ENCODE measurements around the gene CUL4A.
"Not testable (repeated sequence)": the region's sequence is repeated elsewhere in the genome, so short reads cannot be mapped to it uniquely, and the experiment has no call there.

The CUL4A gene

DNA sequence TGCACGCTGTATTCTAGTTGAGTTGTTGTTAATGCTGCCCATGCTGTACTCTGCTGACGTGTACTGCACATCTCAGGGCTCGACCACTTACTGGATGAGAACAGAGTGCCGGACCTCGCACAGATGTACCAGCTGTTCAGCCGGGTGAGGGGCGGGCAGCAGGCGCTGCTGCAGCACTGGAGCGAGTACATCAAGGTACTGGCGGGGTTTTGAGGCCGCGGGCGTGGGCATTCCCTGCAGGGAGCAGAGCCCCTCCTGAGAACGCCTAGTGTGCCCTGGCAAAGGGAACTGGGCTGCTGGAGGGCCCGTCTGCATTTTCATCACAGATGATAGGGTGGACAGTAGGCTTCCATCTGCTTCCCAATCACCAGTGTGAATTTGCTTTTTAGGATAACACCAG, 29.9 kb downstream of the CUL4A start:
- TF ChIP-seq ARNTL (CRISPR knock-in tag; IDR thresholded peaks at IDR 0.05; ENCODE audit: borderline replicate concordance, low read depth), result no peak
- TF ChIP-seq, protein P1, sequence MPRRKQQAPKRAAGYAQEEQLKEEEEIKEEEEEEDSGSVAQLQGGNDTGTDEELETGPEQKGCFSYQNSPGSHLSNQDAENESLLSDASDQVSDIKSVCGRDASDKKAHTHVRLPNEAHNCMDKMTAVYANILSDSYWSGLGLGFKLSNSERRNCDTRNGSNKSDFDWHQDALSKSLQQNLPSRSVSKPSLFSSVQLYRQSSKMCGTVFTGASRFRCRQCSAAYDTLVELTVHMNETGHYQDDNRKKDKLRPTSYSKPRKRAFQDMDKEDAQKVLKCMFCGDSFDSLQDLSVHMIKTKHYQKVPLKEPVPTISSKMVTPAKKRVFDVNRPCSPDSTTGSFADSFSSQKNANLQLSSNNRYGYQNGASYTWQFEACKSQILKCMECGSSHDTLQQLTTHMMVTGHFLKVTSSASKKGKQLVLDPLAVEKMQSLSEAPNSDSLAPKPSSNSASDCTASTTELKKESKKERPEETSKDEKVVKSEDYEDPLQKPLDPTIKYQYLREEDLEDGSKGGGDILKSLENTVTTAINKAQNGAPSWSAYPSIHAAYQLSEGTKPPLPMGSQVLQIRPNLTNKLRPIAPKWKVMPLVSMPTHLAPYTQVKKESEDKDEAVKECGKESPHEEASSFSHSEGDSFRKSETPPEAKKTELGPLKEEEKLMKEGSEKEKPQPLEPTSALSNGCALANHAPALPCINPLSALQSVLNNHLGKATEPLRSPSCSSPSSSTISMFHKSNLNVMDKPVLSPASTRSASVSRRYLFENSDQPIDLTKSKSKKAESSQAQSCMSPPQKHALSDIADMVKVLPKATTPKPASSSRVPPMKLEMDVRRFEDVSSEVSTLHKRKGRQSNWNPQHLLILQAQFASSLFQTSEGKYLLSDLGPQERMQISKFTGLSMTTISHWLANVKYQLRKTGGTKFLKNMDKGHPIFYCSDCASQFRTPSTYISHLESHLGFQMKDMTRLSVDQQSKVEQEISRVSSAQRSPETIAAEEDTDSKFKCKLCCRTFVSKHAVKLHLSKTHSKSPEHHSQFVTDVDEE (CRISPR knock-in tag; IDR thresholded peaks at IDR 0.05), result no peak
- TF ChIP-seq, protein P2, sequence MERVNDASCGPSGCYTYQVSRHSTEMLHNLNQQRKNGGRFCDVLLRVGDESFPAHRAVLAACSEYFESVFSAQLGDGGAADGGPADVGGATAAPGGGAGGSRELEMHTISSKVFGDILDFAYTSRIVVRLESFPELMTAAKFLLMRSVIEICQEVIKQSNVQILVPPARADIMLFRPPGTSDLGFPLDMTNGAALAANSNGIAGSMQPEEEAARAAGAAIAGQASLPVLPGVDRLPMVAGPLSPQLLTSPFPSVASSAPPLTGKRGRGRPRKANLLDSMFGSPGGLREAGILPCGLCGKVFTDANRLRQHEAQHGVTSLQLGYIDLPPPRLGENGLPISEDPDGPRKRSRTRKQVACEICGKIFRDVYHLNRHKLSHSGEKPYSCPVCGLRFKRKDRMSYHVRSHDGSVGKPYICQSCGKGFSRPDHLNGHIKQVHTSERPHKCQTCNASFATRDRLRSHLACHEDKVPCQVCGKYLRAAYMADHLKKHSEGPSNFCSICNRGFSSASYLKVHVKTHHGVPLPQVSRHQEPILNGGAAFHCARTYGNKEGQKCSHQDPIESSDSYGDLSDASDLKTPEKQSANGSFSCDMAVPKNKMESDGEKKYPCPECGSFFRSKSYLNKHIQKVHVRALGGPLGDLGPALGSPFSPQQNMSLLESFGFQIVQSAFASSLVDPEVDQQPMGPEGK (CRISPR knock-in tag; IDR thresholded peaks at IDR 0.05; ENCODE audit: borderline replicate concordance), result no peak
- TF ChIP-seq TOX (CRISPR knock-in tag; IDR thresholded peaks at IDR 0.05; ENCODE audit: borderline replicate concordance), result no peak
- no peak for TF ChIP-seq CSDC2 (CRISPR knock-in tag; IDR thresholded peaks at IDR 0.05)
- TF ChIP-seq ZC3H10 (CRISPR knock-in tag; IDR thresholded peaks at IDR 0.05), result no peak
- no peak for TF ChIP-seq TCF4 (CRISPR knock-in tag; IDR thresholded peaks at IDR 0.05; ENCODE audit: borderline replicate concordance)
- TF ChIP-seq ZNF70 (CRISPR knock-in tag; IDR thresholded peaks at IDR 0.05), result no peak
- no peak for TF ChIP-seq ESRRG (CRISPR knock-in tag; IDR thresholded peaks at IDR 0.05)
- TF ChIP-seq ZFP3 (CRISPR knock-in tag; IDR thresholded peaks at IDR 0.05), result no peak
- no peak for TF ChIP-seq SNAI2 (CRISPR knock-in tag; IDR thresholded peaks at IDR 0.05)
- TF ChIP-seq ZFP30 (CRISPR knock-in tag; IDR thresholded peaks at IDR 0.05), result no peak
- no peak for TF ChIP-seq ZNF565 (CRISPR knock-in tag; conservative IDR thresholded peaks at IDR 0.05; ENCODE audit: low read depth)
- TF ChIP-seq, protein P3, sequence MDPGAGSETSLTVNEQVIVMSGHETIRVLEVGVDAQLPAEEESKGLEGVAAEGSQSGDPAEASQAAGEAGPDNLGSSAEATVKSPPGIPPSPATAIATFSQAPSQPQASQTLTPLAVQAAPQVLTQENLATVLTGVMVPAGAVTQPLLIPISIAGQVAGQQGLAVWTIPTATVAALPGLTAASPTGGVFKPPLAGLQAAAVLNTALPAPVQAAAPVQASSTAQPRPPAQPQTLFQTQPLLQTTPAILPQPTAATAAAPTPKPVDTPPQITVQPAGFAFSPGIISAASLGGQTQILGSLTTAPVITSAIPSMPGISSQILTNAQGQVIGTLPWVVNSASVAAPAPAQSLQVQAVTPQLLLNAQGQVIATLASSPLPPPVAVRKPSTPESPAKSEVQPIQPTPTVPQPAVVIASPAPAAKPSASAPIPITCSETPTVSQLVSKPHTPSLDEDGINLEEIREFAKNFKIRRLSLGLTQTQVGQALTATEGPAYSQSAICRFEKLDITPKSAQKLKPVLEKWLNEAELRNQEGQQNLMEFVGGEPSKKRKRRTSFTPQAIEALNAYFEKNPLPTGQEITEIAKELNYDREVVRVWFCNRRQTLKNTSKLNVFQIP (CRISPR knock-in tag; IDR thresholded peaks at IDR 0.05; ENCODE audit: borderline replicate concordance, low read depth), result no peak
- TF ChIP-seq ZNF8 (CRISPR knock-in tag; IDR thresholded peaks at IDR 0.05), result no peak
- TF ChIP-seq RARB (CRISPR knock-in tag; IDR thresholded peaks at IDR 0.05), result no peak
- no peak for TF ChIP-seq GLIS3 (CRISPR knock-in tag; IDR thresholded peaks at IDR 0.05)
- TF ChIP-seq BACH2 (CRISPR knock-in tag; IDR thresholded peaks at IDR 0.05; ENCODE audit: borderline replicate concordance), result no peak
- no peak for TF ChIP-seq CSRNP3 (CRISPR knock-in tag; IDR thresholded peaks at IDR 0.05)
- TF ChIP-seq PPARA (CRISPR knock-in tag; IDR thresholded peaks at IDR 0.05; ENCODE audit: borderline replicate concordance), result no peak
- no peak for ATAC-seq

DNA sequence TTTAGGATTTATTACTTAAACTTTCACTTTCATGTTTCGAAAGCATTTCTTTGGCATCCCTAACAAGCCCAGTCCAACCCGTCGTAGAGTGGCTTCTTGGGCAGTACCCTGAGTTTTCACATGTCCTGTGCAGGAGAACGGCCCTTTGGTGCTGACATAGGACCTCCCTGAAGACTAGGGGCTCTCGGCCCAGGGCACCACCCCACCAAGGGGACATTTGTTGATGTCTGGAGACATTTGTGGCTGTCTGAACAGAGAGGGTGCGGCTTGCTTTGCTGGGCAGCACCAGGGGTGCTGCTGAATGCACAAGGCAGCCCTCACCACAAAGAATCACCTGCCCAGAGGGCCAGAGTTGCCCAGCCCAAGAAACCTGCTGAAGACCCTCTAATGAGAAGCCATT, 30.6 kb downstream of the CUL4A start:
- TF ChIP-seq ZFP30 (CRISPR knock-in tag; IDR thresholded peaks at IDR 0.05) (no peak), ZNF565 (CRISPR knock-in tag; conservative IDR thresholded peaks at IDR 0.05; ENCODE audit: low read depth) (no peak), OSR1 (CRISPR knock-in tag; IDR thresholded peaks at IDR 0.05) (no peak), ESRRG (CRISPR knock-in tag; IDR thresholded peaks at IDR 0.05) (no peak), TCF4 (CRISPR knock-in tag; IDR thresholded peaks at IDR 0.05; ENCODE audit: borderline replicate concordance) (no peak), ZNF70 (CRISPR knock-in tag; IDR thresholded peaks at IDR 0.05) (no peak), RARB (CRISPR knock-in tag; IDR thresholded peaks at IDR 0.05) (no peak), PPARA (CRISPR knock-in tag; IDR thresholded peaks at IDR 0.05; ENCODE audit: borderline replicate concordance) (no peak), ZC3H10 (CRISPR knock-in tag; IDR thresholded peaks at IDR 0.05) (no peak), ZNF8 (CRISPR knock-in tag; IDR thresholded peaks at IDR 0.05) (no peak), ARNTL (CRISPR knock-in tag; IDR thresholded peaks at IDR 0.05; ENCODE audit: borderline replicate concordance, low read depth) (no peak)
- TF ChIP-seq, protein P2 (CRISPR knock-in tag; IDR thresholded peaks at IDR 0.05; ENCODE audit: borderline replicate concordance), result no peak
- ATAC-seq, result no peak

DNA sequence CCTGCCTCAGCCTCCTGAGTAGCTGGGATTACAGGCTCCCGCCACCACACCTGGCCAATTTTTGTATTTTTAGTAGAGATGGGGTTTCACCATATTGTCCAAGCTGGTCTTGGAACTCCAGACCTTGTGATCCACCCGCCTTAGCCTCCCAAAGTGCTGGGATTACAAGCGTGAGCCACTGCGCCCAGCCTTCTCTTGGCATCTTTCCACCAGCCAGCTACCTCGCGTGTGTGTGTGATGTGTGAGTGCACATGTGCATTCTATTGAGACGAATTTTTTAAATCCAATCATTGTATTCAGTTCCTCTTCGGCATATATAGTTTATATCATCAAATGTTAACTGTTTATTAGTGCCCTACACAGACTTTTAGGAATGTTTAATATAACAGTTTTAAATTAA, 32.2 kb downstream of the CUL4A start:
- ATAC-seq, result not testable (repeated sequence)

Data from SK-N-SH treated with all-trans-retinoic acid at 6 μM for 48 hours (cell line).